HK-2 (cell line): ENCODE data around the gene MCRIP1.
A peak's percentile ranks its signal among the peaks of the same experiment; 100 is the strongest.

ENCODE experiments used
- DNase-seq: peaks from one replicate; pipeline ENCODE4 v3.0.0-alpha.2; 2018; ENCODE audit not compliant: unreplicated experiment

MCRIP1 gene

DNA sequence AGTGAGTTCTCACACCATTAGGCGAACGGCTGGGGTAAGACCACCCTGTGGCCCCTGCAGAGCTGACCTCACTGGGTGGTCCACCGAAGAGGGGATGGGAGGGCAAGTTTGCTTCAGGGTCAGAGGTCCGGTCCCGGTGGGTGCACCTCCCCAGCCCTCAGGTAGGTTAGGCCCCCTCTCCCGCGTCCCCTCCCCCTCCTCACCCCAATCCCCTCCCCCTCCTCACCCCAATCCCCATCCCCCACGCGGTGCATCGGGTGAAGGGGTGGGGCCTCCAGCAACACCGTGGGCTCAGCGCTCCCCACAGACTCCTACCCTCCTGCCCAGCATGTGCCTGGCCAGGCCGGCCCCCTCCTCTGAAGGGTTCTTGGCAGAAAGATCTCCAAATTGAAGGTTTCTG is 13.4 kb downstream of the MCRIP1 start:
- no peak for DNase-seq

DNA sequence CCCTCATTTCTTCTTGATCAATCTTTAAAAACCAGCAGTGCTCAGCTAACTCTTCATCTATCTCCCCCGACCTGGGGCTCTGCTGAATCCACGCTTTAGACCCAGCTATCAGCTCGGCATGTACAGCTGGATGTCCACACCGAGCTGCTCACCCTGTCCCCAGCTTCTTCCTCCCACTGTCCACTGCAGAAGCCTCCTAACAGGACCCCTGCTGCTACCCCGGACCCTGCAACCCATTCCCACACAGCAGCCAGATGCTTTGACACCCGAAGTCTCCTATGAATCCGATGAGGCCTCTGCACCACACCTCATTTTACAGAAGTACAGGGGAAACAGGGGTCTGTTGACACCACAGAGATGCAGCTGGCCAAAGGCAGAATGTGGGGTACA is 15.3 kb downstream of the MCRIP1 start:
- no peak for DNase-seq

DNA sequence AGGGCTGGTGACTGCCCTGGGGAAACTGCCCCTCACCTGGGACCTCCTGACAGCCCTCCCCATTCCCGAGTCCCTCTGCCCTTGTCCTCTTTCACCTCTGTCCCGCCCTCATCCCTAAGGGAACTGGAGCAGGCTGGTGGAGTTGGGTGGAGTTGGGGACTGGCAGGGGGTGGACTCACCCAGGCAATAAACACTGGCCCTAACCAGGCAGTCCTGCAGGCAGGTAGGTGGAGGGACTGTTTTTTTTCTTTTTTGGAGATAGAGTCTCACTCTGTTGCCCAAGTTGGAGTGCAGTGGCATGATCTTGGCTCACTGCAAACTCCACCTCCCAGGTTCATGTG is 17.5 kb downstream of the MCRIP1 start:
- DNase-seq, result no peak

DNA sequence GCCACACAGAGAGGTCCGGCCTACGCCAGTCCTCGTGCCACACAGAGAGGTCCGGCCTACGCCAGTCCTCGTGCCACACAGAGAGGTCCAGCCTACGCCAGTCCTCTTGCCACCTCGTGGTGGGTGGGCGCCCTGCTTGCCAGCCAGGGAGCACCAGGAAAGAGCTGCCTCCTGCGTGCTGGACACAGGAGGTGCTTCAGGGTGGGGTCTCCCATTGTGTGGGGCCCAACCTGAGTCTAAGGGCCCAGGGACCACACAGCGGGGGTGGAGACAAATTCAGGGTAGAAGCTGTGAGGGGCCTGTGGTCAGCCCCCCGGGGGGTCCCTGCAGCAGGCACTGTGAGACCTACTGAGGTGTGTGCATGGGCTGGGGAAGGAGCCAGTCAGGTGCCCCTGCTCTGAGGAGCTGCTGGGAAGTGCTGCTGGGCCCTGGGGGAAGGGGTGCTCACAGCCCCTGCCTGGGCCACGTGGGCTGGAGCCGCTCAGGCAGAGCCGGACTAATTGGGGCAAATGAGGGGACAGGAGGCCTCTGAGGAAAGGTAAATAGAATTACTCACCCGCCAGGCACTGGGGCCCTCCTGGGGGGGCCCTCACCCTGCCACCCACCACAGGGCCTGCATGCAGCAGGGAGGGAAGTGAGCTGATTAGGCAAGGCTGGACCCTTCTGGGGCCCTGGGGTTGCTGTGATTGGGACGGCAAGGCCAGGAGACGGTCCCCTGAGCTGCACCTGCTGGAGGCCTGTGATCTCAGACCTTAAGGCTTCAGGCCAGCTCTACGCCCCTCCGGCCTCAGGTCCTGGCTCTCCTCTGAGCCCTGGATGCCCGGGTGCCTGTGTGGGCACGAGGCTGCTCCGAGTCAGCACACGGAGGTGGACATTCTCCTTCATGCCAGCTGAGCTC is 18.1 kb downstream of the MCRIP1 start:
- DNase-seq, result peak; percentile 52

DNA sequence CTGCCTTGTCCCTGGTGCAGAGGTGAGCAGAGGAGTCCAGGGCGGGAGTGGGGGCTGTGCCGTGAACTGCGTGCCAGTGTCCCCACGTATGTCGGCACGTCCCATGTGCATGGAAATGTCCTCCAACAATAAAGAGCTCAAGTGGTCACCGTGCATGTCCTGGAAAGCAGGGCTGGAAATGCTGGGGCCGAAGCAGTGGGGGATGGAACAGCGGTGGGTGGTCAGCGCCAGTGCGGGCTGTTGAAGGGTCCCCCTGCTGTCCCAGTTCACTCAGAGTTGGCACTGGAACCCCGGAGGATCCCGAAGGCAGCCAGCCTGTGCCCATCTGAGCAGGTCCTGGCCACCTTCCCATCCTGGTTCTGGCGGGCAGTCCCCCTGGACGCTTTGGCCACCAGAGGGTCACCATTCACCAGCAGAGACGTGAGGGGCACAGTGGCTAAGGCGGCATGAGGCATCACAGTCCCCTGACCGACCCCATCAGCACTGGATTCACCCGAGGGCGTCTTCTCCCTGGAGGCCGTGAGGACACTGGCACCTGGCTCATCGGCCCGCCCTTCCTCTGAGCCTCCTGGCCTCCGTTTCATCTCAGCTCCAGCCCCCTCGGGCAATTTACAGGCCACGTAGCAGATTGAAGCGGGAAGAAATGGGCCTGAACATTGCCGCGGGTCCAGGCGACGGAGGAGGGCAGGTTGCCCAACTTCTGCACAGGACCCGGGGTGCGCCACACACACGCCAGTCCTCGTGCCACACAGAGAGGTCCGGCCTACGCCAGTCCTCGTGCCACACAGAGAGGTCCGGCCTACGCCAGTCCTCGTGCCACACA is 19.0 kb downstream of the MCRIP1 start:
- DNase-seq, result no peak

DNA sequence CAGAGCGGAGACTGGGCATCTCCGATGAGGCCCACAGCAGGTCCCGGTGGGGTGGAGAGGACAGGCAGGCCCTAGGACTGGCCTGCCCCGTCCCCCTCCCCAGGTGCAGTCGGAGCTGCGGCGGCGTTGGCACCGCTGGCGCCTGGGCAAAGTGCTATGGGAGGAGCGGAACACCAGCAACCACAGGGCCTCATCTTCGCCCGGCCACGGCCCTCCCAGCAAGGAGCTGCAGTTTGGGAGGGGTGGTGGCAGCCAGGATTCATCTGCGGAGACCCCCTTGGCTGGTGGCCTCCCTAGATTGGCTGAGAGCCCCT is 19.8 kb downstream of the MCRIP1 start:
- DNase-seq, result no peak

DNA sequence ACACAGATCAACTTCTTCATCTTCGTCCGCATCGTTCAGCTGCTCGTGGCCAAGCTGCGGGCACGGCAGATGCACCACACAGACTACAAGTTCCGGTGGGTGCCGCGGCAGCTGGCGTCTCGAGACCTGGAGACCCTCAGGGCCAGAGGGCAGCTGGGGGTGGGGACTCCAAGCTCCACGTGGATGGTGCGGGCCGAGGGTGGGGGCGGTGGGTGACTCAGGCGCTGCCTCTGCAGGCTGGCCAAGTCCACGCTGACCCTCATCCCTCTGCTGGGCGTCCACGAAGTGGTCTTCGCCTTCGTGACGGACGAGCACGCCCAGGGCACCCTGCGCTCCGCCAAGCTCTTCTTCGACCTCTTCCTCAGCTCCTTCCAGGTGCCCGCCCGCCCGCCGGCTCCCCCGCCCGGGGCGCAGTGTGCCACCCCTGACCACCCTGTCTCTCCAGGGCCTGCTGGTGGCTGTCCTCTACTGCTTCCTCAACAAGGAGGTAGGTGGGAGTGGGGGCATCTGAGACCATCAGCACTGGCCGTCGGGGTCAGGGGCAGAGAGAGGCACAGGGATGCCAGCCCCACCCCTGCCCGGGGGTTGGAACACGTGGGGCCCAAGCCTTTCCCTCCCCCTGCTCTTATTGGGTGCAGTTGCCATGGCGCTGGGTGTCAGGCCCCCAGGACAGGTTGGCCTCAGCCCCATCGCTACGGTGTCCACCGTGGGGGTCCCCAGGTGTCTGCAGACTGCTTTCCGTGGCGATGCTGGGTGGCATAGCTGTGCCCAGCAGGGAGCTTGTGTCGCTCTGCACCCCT is 20.3 kb downstream of the MCRIP1 start:
- no peak for DNase-seq

DNA sequence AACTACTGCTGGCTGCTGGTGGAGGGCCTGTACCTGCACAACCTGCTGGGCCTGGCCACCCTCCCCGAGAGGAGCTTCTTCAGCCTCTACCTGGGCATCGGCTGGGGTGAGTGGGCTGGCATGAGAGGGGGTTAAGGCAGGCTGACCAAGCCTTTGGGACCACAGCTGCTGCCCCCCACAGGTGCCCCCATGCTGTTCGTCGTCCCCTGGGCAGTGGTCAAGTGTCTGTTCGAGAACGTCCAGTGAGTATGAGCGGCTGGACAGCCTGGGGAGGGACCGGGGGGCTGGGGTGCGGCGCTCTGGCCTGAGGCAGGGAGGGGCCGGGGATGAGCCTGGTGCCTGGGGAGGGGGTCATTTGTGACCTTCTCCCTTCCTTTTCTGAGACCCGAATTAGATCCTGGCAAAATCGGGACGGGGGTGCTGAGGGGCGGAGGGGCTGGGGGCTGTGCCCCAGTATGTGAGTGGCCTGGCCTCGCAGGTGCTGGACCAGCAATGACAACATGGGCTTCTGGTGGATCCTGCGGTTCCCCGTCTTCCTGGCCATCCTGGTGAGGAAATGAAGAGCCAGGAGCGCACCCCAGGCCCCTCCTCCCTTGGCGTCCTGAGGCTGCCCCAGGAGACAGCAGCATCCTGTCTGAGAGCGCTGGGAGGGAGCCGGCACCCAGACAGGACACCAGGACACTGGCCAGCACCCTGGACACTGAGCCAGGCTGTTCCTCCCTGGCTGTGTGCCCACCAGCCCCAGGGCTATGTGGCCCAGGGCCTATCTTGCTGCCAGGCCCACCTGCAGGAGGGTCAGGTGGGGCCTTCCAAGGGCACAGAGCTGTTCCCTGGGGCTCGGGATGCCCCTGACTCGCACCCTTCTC is 21.2 kb downstream of the MCRIP1 start:
- DNase-seq, result no peak

DNA sequence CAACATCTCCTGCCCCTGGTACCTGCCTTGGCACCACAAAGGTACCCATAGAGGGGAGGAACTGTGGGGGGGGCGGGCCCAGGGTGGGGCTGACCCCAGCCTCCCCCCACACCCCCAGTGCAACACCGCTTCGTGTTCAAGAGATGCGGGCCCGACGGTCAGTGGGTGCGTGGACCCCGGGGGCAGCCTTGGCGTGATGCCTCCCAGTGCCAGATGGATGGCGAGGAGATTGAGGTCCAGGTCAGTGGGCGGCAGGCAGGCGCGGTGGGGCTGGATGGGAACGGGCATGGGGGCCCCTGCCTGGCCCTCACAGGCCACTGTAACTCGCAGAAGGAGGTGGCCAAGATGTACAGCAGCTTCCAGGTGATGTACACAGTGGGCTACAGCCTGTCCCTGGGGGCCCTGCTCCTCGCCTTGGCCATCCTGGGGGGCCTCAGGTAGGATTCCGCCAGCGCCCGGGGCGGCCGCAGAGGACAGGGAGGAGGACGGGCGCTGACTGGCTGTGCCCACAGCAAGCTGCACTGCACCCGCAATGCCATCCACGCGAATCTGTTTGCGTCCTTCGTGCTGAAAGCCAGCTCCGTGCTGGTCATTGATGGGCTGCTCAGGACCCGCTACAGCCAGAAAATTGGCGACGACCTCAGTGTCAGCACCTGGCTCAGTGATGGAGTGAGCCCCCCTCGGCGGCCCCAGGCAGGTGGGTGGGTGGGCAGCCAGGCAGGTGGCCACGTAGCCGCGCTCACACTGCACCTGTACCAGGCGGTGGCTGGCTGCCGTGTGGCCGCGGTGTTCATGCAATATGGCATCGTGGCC is 22.0 kb downstream of the MCRIP1 start:
- no peak for DNase-seq

DNA sequence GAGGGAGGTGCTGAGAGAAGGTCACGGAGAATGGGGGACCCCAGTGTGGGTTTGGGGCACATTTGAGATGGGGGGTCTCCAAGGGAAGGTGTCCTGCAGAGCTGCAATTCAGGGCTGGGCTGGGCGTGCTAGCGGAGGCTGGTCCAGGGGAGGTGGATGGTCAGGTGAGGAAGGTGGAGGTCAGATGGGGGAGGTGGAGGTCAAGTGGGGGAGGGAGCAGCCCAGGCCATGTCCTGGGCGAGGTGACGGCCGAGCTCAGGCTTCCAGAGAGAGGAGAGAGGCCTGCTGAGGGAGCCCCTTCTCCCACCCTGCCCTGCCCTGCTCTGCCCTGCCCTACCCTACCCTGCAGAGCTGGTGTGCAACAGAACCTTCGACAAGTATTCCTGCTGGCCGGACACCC is 22.6 kb downstream of the MCRIP1 start:
- no peak for DNase-seq

DNA sequence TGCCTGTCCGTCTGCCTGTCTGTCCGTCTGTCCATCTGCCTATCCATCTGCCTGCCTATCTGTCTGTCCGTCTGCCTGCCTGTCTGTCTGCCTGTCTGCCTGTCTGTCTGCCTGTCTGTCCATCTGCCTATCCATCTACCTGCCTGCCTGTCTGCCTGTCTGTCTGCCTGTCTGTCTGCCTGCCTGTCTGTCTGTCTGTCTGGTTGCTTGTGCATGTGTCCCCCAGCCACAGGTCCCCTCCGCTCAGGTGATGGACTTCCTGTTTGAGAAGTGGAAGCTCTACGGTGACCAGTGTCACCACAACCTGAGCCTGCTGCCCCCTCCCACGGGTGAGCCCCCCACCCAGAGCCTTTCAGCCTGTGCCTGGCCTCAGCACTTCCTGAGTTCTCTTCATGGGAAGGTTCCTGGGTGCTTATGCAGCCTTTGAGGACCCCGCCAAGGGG is 23.5 kb downstream of the MCRIP1 start:
- no peak for DNase-seq

DNA sequence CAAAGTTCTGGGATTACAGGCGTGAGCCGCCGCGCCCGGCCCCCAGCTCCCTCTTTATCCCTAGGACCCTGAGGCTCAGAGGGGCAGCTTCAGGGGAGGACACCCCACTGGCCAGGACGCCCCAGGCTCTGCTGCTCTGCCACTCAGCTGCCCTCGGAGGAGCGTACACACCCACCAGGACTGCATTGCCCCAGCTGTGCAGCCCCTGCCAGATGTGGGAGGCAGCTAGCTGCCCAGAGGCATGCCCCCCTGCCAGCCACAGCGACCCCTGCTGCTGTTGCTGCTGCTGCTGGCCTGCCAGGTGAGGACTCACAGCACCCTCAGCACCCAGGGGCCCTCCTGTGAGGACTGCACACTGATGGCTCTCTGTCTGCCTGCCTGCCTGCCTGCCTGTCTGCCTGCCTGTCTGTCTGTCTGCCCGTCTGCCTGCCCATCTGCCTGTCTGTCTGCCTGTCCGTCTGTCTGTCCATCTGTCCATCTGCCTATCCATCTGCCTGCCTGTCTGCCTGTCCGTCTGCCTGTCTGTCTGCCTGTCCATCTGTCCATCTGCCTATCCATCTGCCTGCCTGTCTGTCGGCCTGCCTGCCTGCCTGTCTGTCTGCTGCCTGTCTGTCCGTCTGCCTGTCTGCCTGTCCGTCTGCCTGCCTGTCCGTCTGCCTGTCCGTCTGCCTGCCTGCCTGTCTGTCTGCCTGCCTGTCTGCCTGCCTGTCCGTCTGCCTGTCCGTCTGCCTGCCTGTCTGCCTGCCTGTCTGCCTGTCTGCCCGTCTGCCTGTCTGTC is 24.1 kb downstream of the MCRIP1 start:
- no peak for DNase-seq

DNA sequence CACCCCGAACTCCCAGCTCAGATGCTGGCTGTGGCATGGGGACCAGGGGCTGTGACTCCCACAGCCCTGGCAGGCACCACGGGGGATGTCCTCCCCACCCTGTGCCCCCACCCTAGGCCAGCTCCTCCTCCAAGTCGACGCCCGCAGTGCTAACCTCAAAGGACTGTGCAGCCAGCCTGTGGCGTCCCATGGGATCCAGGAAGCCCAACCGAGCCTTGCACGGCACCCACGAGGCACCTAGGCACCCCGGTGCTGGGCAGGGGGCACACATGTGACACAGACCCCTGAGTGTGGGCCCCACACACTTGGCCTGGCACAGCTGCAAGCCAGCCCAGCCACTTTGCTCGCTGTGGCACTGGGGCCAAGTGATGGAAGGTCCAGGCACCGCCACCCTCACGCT is 25.3 kb downstream of the MCRIP1 start:
- no peak for DNase-seq

DNA sequence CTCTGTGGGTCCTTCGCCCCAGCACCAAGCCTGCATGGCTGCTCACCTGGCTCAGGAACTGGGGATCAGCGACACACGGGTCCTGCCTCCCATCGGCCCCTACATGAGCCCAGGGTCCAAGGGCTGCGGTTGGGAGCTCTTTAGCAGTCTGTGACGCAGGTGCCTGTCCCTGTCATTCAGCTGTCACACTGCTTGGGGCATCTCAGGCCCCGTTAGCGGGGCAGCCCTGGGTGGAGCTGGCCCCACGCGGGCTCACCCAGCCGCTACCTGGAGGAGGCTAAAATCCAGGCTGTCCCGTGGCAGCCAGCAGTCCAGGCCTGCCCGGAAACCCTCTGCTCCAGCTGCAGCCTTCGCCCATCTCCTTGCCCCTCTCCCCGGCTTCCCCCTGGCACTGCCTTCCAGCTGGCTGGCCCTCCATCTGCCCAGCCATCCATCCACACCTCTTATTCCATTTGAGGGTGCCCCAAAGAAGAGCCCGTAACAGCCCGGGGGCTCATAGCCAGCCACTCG is 25.8 kb downstream of the MCRIP1 start:
- DNase-seq, result no peak

DNA sequence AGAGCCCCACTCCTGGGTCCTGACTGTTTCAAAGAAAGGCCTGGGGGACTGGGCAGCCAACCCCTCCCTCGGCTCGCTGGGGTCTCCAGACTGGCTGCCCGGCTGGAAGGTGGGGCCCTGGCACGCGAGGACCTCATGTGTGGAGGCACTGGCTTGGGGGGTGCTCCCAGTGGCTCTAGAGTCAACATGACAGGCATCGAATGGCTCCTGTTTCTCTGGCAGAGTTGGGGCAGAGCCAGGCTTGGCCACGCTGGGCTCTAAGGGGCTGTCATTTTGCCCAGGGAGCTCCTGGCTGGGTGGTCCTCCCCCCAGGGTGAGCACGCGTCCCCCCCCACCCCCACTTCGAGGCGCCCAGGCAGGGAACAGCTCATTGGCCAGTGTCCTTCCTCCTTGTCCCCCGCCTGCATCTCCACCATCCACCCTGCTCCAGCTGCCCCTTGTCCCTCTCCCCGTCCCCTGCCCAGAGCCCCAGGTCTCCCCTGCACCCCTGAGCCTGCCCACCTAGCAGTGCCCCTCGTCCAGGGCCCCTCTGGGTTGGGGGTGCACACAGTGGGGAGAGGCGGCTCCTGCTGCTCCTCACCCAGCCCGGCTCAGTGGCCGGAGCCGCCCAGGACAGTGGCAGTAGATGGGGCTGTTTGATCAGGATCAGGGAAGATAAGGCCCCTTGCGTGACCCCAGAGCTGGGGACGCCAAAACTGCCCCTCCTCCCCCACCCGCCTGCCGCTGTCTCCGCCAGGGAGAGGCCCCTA is 26.5 kb downstream of the MCRIP1 start:
- DNase-seq, result no peak

DNA sequence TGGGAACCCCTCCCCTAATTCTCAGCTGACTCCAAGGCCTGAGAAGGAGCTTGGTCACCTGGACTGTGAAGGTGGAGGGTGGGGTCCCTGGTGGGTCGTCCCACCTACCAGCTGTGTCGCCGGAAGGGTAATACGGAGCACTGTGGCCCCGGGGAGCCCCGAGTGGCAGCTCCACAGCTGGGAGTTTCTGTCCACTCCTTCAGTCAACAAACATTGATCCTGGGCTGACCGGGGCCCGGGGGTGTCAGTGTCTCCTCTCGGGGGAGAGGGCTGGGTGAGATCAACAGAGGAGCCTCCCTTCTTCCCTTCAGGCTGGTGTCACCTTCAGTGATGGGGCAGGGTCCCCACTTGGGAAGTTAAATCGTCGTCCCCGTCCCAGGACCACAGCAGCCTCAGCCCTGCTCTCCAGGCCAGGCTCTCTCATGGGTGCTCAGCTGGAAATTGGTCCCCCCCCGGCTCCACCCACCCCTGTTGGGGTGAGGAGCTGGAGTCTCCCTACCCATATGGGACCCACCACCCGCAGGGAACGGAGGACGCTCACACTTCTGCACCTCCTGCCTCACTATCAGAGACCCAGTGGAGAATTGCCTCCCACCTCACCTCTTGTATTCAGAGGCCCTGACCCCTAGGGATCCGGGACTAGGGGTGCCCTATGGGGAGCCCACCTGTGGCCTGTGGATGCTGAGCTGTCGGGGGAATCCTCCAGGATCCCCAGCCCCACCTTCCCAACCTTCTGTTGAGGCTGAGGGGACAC is 27.2 kb downstream of the MCRIP1 start:
- DNase-seq, result no peak

DNA sequence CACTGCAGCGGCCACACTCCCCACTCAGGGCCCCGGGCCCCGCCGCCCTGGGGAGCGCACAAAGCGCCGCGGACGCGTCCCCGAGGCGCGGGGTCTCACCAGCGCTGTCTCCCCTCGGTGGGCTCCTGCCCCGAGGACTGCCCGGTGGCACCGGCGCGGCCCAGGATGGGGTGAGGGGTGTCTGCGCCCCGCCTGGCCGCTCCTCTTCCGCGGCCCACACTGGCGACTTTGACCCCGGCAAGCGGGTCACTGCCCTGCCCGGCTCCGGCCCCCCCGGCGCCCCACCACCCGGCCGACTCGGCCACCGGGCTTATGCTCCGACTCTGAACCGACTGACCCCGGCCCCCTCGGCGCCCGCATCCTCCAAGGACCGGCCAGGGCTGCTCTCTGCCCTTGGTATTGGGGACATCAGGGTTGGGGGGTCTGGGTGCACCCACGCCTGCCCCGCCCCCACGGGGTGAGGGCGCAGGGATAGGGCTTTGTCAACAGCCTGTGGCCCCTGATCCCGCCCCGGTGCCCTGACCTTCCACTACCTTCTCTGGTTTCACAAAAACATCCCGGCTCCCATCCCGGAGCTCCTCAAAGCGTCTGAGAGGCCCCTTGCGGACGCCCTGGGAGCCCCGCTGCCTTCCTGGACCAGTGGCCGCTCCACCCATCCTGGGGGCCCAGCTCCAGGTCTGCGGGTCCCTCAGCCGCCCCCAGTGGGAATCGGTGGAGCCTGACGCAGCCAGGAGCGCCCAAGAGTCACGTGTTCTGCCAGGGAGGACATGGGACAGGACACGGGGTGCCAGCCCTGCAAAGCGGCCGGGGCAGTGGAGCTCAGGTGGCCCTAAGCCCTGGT is 28.3 kb downstream of the MCRIP1 start:
- DNase-seq, result no peak
